Smooth muscle cell (in vitro differentiated cells): ENCODE data around the gene ZNF541. TPM values are rescaled to one million over a fixed set of nuclear protein-coding genes. Genes with fewer than 3 reads are reported as not detected.
"Not testable (repeated sequence)": the region's sequence is repeated elsewhere in the genome, so short reads cannot be mapped to it uniquely, and the experiment has no call there.

Source experiments
- DNase-seq: peaks from one replicate; lab custom pipeline; 2025; ENCODE audit not compliant: unreplicated experiment; lab: John Stamatoyannopoulos, UW
- H2AFZ ChIP-seq: fragments of 200-600 bp; sonication (generic); 2 replicates; pipeline ENCODE4 v1.6.0; 2016; ENCODE audit warnings: antibody characterized with exemption, low read depth, mild to moderate bottlenecking
- H3F3A ChIP-seq: fragments of 200-600 bp; sonication (generic); 2 replicates; pipeline ENCODE4 v1.6.0; 2017; ENCODE audit warnings: antibody characterized with exemption, low read depth
- H3K27ac ChIP-seq: fragments of 200-600 bp; sonication (generic); 2 replicates; pipeline ENCODE4 v1.5.1; 2016; ENCODE audit warnings: low read depth, mild to moderate bottlenecking
- H3K27me3 ChIP-seq: fragments of 200-600 bp; sonication (generic); 2 replicates; pipeline ENCODE4 v1.6.1; 2016; ENCODE audit warnings: low read depth, mild to moderate bottlenecking
- H3K36me3 ChIP-seq: fragments of 200-600 bp; sonication (generic); 2 replicates; pipeline ENCODE4 v1.5.1; 2016; ENCODE audit warnings: low read depth
- H3K4me1 ChIP-seq: fragments of 200-600 bp; sonication (generic); 2 replicates; pipeline ENCODE4 v1.5.1; 2016; ENCODE audit warnings: low read depth
- H3K4me2 ChIP-seq: fragments of 200-600 bp; sonication (generic); 2 replicates; pipeline ENCODE4 v1.6.0; 2016; ENCODE audit warnings: mild to moderate bottlenecking
- H3K4me3 ChIP-seq: fragments of 200-600 bp; sonication (generic); 2 replicates; pipeline ENCODE4 v1.5.1; 2016; ENCODE audit warnings: mild to moderate bottlenecking
- H3K79me2 ChIP-seq: fragments of 200-600 bp; sonication (generic); 2 replicates; pipeline ENCODE4 v1.6.0; 2016; ENCODE audit warnings: low read depth, mild to moderate bottlenecking
- H3K9ac ChIP-seq: fragments of 200-600 bp; sonication (generic); 2 replicates; pipeline ENCODE4 v1.6.0; 2016; ENCODE audit warnings: low read depth
- H3K9me3 ChIP-seq: fragments of 200-600 bp; sonication (generic); replicated peaks from 2 replicates; pipeline ENCODE4 v1.5.1; 2016; ENCODE audit warnings: low read depth
- H4K20me1 ChIP-seq: fragments of 200-600 bp; sonication (generic); 2 replicates; pipeline ENCODE4 v1.6.0; 2016; ENCODE audit warnings: low read depth
- CTCF ChIP-seq: fragments of 200-600 bp; sonication (generic); IDR thresholded peaks from 2 replicates; pipeline ENCODE4 v1.5.1; 2017; ENCODE audit warnings: borderline replicate concordance, mild to moderate bottlenecking, antibody characterized with exemption; ENCODE audit not compliant: insufficient read depth, poor library complexity, severe bottlenecking
- WGBS: methylation state at CpG from one replicate; pipeline ENCODE4 v1.1.7; 2016; ENCODE audit warnings: low lambda C conversion rate; 5-methylcytosine and 5-hydroxymethylcytosine counted together
- polyA plus RNA-seq: library from polyadenylated mRNA; unstranded; fragments of >200 nt; fragmentation: Nextera tagmentation; extraction: Ambion mirVana; gene quantifications from 2 replicates; pipeline ENCODE4 v1.2.1, GENCODE V29; 2016
- total RNA-seq: library from RNA; depleted of rRNA; stranded (reverse); fragments of >200 nt; gene quantifications from 2 replicates; pipeline ENCODE4 v1.2.3, GENCODE V29; 2014

The ZNF541 gene
- total and polyA plus RNA-seq, 2 experiments from 2014 or later: not detected

DNA sequence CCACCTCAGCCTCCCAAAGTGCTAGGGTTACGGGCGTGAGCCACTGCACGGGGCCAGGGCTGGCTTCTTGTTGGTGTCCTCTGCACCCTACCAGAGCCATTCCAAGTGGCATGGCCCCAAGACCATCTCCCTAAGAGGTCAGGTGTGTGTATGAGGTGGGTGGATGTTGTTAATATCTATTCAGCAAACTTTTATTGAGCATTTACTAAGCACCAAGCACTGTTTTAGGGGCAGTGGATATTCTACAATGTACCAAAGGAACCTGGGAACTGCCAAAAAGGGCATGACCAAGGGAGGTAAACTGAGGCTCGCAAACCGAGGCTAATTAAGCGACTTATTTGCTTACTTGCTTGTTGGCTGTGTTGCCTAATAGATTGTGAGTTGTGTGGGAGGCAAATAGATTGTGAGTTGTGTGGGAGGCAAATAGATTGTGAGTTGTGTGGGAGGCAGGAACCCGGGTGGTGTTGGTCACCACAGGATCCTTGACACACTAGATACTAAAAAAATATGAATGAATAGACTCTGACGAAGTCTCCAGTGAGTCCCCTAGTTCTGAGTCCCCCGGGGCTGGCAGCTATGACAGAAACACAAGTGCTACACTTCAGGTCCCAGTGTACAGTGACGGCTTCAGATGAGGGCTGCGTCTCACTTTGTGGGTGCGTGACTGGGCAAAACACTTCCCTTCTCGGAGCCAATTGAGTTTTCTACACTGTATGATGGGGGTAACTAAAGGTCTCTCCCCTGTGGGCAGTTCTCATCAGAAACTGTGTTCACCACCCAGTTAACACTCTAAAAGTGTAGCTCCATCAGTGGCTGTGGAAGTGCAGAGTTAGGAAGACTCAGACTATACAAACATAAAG, 31.0 kb upstream of the ZNF541 start:
- Histone ChIP-seq H3K79me2 (peaks cover 13% of the 10 kb centered on the region), H3K36me3 (no peaks in the 10 kb centered on the region), H3K4me1 (peaks cover 3% of the 10 kb centered on the region), H3K4me2 (no peak overlapping the region), H2AFZ (no peak overlapping the region), H3K9me3 (no peaks in the 10 kb centered on the region), H3K9ac (no peak overlapping the region), H3F3A (peaks cover 9% of the 10 kb centered on the region), H3K27ac (no peak overlapping the region), H3K4me3 (no peak overlapping the region), H3K27me3 (no peaks in the 10 kb centered on the region), H4K20me1 (no peaks in the 10 kb centered on the region)
- WGBS: 78% methylated on average over 13 of the region's 13 CpGs
- no peak for TF ChIP-seq CTCF
- no peak for DNase-seq

DNA sequence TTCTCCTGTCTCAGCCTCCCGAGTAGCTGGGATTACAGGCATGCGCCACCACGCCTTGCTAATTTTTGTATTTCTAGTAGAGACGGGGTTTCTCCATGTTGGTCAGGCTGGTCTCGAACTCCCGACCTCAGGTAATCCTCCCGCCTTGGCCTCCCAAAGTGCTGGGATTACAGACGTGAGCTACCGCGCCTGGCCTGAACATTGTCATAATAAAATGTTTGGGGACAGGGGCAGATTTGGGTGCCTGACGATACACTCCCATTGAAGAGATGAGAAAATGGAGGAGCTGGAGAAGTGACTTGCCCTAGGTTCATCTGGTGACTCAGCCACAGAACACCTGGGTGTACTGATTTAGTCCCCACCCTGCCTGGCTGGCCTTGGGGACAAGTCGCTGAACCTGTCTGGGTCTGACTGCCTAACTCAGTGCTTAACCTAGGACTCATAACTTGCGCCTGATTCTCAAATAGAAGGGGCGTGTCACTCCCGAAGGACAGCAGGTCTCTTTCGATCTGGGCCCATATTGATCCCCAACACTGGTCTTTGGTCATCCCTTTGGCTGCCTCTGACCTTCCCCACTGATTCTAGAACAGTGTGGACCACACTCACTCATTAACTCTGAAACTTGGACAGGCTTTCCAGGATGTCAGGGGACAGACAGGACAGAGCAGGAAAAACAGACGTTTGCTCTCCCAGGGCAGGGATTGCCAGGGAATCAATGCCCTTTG, 28.4 kb upstream of the ZNF541 start:
- no peak for TF ChIP-seq CTCF
- no peak overlapping the region for H2AFZ ChIP-seq
- peak overlapping the region; percentile 59 for H3K4me3 ChIP-seq
- no peaks in the 10 kb centered on the region for H3K27me3 ChIP-seq
- peak overlapping the region; percentile 88 for H3K4me2 ChIP-seq
- H3K9me3 ChIP-seq: no peaks in the 10 kb centered on the region
- H3K27ac ChIP-seq: peak overlapping the region; percentile 19
- H3K9ac ChIP-seq: no peak overlapping the region
- peaks cover 3% of the 10 kb centered on the region for H3F3A ChIP-seq
- WGBS: 90% methylated on average over 17 of the region's 17 CpGs
- H4K20me1 ChIP-seq: no peaks in the 10 kb centered on the region
- H3K36me3 ChIP-seq: no peaks in the 10 kb centered on the region
- no peak for DNase-seq
- H3K4me1 ChIP-seq: peaks cover 9% of the 10 kb centered on the region
- H3K79me2 ChIP-seq: no peaks in the 10 kb centered on the region

DNA sequence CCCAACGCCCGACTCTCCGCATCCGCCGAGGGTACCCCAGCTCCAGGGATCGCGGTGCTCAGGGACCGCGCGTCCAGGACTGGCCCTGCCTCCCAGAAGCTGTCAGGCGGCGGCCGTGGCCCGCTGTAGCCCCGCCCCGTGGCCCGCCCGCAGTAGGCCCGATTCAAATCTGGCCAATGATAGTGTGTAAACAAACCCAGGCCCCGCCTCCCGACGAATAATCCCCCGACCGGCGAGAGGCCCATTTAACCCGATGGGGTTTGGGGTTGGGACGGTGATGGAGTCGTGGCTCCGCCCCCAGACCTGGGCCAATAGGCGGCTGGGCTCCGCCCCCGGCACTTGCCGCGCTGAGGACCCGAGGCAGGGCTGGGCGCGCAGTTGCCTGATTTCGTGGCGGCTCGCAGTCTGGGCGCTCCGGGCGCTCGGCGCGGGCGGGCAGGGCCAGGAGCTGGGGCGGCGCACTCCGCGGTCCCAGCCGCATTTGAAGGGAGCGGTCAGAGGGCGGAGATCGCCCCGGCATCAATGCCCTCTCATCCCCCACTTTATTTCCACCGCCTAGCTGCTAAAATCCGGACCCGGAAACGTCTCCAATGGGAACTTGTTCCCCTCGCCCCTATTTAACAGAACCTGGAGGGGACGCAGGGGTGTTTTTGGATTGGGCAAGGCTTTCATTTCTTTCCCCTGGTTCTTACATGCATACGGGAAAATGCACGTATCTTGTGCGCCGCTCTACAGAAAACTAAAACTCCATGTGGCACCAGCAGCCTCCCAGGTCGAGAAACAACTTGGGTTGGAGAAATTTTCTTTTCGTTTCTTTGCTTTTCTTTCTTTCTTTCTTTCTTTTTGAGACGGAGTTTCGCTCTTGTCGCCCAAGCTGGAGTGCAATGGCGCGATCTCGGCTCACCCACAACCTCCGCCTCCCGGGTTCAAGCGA, 27.6 kb upstream of the ZNF541 start:
- Histone ChIP-seq H3K4me3 (peak overlapping the region; percentile 59), H3K9ac (peak overlapping the region; percentile 37), H3K9me3 (no peaks in the 10 kb centered on the region), H3K4me2 (peak overlapping the region; percentile 88), H3K4me1 (peaks cover 9% of the 10 kb centered on the region), H3K79me2 (no peaks in the 10 kb centered on the region), H4K20me1 (no peaks in the 10 kb centered on the region), H3K27ac (peak overlapping the region; percentile 71), H3F3A (peaks cover 3% of the 10 kb centered on the region), H2AFZ (peak overlapping the region; percentile 72), H3K27me3 (no peaks in the 10 kb centered on the region), H3K36me3 (no peaks in the 10 kb centered on the region)
- peak; percentile 97 for DNase-seq
- TF ChIP-seq CTCF: no peak
- WGBS: 7% methylated on average over 77 of the region's 77 CpGs

- H3K4me1 ChIP-seq, H3K9me3 ChIP-seq, H3K36me3 ChIP-seq, H3F3A ChIP-seq, H2AFZ ChIP-seq, H4K20me1 ChIP-seq, DNase-seq, H3K79me2 ChIP-seq, H3K27me3 ChIP-seq: not testable (repeated sequence)
- peak overlapping the region; percentile 59 for H3K4me3 ChIP-seq
- peak overlapping the region; percentile 23 for H3K9ac ChIP-seq
- H3K27ac ChIP-seq: peak overlapping the region; percentile 71
- WGBS: 15% methylated on average over 25 of the region's 25 CpGs
- H3K4me2 ChIP-seq: peak overlapping the region; percentile 72
Measured at GRCh38 chr19:47599671-47600245, 26.8 kb upstream of the ZNF541 start.
